AG09319 (cell line): Measurements from ENCODE around the gene SLC6A20.

Source experiments
- DNase-seq: peaks from one replicate; pipeline ENCODE4 v3.0.0-alpha.2; 2010; ENCODE audit warnings: low read depth; ENCODE audit errors: extremely low read depth
- CTCF ChIP-seq: IDR thresholded peaks from 2 replicates; pipeline ENCODE4 v1.5.1; 2011; ENCODE audit warnings: low read depth, mild to moderate bottlenecking, inconsistent platforms, low read length, moderate library complexity

Gene SLC6A20

GRCh38 chr3:45746165-45746776, 50.1 kb downstream of the SLC6A20 start:
- TF ChIP-seq CTCF, result no peak
- DNase-seq, result no peak

- TF ChIP-seq CTCF, result no peak
- no peak for DNase-seq
Measured at GRCh38 chr3:45742461-45743089, 53.8 kb downstream of the SLC6A20 start.

- no peak for DNase-seq
- TF ChIP-seq CTCF, result no peak
Measured at GRCh38 chr3:45741742-45742460, 54.4 kb downstream of the SLC6A20 start.

- no peak for DNase-seq
- TF ChIP-seq CTCF, result no peak
Measured at GRCh38 chr3:45741247-45741646, 55.1 kb downstream of the SLC6A20 start.

- TF ChIP-seq CTCF, result no peak
- DNase-seq, result no peak
Measured at GRCh38 chr3:45739991-45740390, 56.3 kb downstream of the SLC6A20 start.

GRCh38 chr3:45737234-45737633, 59.1 kb downstream of the SLC6A20 start:
- no peak for DNase-seq

More at GRCh38 chr3:45737234-45737633, 59.1 kb downstream of the SLC6A20 start:
- no peak for TF ChIP-seq CTCF
